Superior temporal gyrus (tissue), 1 donor: ENCODE data around the gene MAN2B1.

Experiments
- DNase-seq: peaks from one replicate; pipeline ENCODE4 v3.0.0-alpha.2; 2016; ENCODE audit errors: extremely low spot score

MAN2B1 gene

GRCh38 chr19:12617646-12618045 is 48.9 kb downstream of the MAN2B1 start:
- DNase-seq: no peak

GRCh38 chr19:12611361-12611699 is 55.2 kb downstream of the MAN2B1 start:
- peak; percentile 79 for DNase-seq

GRCh38 chr19:12610540-12611360 is 55.8 kb downstream of the MAN2B1 start, which contains the start of the genes ZNF490 and ZNF791:
Gene ZNF490 (minus strand): TSS chr19:12610813. CDS start chr19:12610680, 133 bp downstream.
Gene ZNF791 (plus strand): TSS chr19:12610920. CDS start chr19:12611080, 160 bp downstream.
- peak; percentile 99 for DNase-seq

GRCh38 chr19:12607631-12608030 is 58.9 kb downstream of the MAN2B1 start:
- no peak for DNase-seq

- no peak for DNase-seq
These were observed 59.7 kb downstream of the MAN2B1 start for GRCh38 chr19:12606796-12607195.

- DNase-seq: peak; percentile 2
These were observed 62.8 kb downstream of the MAN2B1 start for GRCh38 chr19:12603714-12604113.

GRCh38 chr19:12597594-12597993 is 68.9 kb downstream of the MAN2B1 start:
- no peak for DNase-seq

- DNase-seq: peak; percentile 2
These were observed 69.5 kb downstream of the MAN2B1 start for GRCh38 chr19:12596927-12597548.
